ENCODE measurements around the gene UNCX. TPM values are rescaled to one million over a fixed set of nuclear protein-coding genes. Genes with fewer than 3 reads are reported as not detected.

UNCX gene
- total RNA-seq, 1 donor from 2014 or later = not detected

DNA sequence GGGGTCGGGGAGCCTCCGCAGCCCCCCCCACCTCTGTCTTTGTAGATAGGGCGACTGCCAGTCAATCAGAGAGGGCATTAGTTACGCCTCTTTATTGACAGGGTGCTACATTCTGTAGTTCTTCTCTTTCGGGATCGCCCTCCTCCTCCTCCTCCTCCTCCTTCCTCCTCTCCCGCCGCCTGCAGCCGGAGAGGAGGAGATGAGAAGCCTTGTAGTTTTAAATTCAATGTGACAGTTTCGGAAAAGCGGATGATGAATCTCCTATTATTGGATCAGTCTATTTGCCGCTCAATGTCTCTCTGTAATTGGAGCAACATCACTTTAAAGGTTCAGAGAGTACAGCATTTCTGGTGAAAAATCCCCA is 587 bp upstream of the UNCX start:
- DNase-seq = no peak

DNA sequence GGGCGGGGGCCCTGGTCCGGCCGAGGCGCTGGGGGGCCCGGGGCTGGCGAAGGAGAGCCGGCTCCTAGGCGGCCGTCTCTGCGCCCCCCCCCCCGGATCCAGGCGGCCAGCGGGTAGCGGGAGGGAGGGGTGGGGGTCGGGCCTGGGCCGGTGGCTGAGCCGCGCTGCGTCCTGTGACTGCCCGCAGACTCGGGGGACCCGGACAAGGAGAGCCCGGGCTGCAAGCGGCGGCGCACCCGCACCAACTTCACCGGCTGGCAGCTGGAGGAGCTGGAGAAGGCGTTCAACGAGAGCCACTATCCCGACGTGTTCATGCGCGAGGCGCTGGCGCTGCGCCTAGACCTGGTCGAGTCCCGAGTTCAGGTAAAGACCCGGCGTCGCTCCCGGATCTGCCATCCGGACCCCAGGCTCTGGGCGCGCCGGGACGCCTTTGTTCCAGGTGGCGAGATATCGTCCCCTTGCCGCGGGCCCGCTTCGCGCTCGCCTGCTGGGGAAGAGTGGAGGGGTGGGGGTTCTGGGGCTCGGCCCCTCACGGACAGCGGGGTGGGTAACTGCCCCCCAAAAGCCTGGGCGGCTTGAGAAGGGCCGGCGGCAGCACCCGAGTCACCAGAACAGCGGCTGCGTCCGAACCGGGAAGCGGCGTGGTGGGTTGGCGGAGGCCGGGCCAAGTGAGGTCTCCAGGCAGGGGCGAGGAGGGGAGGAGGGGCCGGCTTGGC is 819 bp downstream of the UNCX start:
- DNase-seq = no peak

DNA sequence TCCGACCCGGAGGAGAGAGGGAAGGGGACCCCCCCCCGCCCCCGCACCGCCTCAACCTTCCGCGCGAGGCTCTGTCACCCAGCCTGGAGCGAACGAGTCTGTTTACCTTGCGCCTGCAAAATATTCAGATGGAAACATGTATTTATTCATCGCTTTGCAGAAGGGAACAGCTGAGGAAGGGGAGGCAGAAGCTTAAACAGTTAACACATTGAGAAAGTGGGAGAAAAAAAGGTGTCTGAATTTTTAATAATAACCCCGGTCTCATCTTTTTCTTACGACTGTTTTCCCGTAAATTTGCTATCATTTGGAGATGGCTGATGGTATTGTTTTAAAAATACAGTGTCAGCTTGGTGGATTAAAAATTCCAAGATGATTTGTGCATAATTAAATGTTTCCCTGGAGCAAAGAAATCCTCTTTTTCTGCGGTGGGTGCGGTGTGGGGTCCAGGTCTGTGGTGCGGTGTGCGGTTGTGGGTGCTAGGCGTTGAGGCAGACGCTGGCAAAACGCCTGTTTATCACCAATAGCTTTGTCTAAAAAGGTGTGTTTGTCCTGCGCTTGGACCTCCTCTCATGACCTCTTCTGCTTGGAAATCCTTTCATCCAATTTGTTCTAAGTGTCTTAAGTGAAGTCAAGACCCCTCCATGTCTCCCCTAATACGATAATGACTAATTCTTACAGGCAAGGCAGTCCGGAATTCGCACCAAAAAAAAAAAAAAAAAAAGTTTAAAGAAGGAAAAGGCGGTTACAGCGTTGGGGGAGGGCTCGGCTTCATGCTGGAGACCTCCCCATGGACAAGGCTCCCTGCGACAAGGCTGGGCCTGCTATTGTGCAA is 1.6 kb downstream of the UNCX start:
- DNase-seq = no peak

DNA sequence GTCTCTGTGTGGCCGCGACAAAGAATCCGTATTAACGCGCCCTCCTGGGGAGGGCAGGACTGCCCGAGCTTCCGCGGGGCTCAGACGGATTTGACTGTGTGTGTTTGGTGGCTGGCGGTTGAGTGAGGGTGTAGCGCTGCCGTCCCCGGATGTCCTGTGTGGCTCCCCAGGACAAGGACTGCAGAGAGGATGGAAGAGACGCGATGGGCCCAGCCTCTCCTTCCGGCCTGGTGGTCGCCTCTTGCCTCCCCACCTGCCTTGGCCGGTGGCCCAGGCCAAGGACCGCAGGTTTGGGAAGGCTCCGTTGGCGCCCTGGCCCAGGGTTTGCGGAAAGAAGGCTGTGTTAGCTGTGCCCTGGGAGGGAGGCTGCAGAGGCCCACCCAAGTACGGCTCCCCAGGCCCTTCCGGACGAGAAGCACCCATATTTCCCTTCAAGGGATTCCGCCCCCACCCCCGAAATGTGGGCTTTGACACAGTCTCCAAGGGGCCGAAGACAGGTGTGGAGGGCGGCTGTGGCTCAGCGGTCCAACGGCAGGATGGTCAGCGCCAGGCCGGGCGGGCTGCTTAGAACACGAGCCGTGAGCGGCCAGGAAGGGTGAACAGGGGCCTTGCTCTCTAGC is 2.3 kb downstream of the UNCX start:
- DNase-seq = no peak

DNA sequence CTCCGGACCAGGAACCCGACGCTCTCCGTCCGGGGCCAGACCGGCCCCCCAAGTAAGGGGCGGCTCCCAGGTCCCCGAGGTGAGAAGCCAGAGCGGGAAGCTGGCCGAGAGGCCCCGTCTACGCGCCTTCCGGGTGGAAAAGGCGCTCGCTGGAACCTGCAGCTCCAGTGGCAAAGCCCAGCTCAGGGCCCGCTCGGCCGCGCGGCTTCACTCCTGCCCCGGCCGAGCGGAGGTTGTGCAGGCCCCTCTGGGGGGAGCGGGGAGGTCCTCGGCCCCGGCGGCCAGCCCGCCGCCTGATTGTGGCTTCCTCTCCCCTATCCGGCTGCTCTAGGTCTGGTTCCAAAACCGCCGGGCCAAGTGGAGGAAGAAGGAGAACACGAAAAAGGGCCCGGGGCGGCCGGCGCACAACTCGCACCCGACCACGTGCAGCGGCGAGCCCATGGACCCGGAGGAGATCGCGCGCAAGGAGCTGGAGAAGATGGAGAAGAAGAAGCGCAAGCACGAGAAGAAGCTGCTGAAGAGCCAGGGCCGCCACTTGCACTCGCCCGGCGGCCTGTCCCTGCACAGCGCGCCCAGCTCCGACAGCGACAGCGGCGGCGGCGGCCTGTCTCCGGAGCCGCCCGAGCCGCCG is 2.9 kb downstream of the UNCX start:
- DNase-seq = no peak

DNA sequence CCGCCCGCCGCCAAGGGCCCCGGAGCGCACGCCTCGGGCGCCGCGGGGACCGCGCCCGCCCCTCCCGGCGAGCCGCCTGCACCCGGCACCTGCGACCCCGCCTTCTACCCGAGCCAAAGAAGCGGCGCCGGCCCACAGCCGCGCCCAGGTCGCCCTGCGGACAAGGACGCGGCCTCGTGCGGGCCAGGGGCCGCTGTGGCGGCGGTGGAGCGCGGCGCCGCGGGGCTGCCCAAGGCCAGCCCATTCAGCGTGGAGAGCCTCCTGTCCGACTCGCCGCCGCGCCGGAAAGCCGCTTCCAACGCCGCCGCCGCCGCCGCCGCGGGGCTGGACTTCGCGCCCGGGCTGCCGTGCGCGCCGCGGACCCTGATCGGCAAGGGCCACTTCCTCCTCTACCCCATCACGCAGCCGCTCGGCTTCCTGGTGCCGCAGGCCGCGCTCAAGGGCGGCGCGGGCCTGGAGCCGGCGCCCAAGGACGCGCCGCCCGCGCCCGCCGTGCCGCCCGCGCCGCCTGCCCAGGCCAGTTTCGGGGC is 3.5 kb downstream of the UNCX start:
- no peak for DNase-seq

DNA sequence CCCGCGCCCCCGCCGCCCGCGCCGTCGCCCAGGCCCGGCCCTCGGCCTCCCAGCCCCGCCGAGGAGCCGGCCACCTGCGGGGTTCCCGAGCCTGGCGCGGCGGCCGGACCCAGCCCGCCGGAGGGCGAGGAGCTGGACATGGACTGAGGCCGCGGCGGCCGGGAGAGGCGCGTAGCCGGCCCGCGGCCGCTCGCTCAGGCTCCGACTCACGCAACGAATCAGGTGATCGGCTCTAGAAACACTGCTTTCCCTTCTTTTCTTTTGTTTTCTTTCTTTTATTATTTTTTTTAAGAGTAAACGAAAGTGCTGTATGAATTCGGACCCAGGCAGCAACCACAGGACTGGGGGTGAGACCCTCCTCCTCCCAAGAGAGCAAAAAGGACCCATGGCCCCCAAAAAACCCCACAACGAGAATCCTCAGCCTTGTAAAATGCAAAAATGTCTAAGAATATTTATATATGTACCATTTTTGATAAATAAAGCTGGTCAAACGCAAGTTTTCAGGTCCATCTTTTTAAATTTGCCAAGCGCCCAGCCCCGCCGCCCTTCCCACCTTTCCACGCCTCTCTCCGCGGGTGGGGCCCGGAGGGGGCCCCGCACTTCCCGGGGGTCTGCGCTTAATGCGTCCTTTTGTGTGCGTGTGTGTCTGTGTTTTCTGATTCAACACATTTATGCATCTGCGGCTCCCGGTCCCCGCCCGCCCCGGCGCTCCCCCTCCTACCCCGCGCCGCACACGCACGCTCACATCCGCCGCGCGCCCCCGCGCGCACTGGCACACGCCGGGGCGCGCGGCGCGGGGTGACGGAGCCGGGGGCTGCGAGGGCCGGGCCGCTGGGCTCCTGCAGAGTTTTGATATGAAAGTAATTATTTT is 4.4 kb downstream of the UNCX start:
- DNase-seq = no peak

DNA sequence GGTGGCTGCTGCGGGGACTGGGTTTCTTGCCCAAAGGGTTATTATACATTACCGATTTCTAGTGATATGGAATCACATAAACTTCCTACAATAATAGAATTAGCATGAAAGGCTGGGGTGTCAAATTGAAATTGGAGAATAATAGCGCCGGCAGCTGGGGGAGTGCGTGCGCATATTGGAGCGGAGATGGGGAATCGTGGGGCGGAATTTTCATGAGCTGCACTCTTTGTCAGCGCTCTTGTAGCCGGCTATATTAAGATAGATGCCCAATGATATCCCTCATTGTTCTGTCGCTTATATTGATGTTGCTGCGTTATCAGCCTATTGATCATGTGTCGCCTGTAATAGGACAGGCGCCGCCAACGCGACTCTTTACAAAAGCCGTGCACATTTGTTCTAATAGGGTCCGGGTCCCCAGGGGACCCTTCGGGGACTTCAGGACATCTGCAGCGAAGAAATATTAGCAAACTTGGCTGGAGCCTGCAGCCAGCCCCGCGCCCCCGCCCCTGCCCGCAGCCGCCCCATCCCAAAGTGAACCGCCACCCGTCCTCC is 5.1 kb downstream of the UNCX start:
- no peak for DNase-seq

DNA sequence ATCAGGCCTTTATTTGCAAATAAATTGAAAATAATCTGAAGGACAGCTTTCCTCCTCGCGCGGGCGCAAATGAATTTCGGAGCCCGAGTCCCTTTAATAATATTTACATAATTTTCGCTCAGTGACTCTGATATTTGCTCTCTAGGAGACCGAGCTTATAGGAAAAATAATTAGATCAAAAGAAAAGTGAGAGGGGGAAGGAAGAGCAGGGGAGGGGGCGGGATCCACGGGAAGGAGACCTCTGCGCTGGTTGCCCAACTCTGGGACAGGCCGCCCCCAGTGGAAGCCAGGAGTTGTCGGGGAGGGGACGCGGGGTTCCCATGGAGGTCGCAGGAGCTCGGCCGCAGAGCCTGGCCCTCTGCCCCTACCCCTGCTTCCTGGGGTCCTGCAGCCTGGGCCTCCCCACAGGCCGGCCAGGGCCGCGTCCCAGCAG is 5.8 kb downstream of the UNCX start:
- no peak for DNase-seq

DNA sequence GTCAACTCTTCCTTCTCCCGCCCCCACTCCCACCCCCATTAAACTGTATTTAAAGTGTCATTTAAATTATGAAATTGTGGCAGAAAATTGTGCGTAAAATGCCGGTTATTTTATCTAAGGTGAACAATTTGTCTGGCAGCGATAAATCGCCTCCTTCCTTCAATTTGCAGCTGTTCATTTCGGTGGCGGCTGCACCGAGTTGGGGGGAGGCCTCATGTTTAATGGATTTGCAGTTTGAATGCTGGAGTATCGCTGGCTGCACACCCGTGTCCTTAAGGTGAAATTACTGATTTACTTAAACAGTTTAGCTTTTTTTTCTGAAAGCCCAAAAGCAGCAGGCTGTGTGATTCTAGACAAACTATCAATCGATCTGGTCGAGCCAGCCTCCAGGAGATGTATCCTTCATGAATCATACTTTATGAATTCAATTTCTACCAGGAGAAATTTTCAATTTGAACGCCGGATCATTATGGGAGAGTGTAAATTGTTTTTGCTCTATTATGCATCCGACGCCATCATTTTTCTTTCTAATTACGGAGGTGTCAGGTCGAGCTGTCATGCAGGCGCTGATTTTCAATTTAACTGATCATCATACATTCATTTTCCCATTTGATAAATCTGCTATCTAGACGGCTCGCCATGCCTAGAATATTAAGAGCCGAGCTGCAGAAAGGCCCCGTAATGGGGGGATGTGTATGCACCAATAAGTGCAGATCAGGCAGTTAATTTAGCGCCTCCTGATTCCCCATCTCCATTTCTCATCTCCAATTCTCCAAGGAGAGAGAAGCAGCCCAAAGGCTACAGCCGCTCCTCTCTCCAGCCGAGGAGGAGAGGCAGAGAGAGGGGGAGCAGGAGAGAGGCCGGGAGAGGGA is 6.5 kb downstream of the UNCX start:
- no peak for DNase-seq

DNA sequence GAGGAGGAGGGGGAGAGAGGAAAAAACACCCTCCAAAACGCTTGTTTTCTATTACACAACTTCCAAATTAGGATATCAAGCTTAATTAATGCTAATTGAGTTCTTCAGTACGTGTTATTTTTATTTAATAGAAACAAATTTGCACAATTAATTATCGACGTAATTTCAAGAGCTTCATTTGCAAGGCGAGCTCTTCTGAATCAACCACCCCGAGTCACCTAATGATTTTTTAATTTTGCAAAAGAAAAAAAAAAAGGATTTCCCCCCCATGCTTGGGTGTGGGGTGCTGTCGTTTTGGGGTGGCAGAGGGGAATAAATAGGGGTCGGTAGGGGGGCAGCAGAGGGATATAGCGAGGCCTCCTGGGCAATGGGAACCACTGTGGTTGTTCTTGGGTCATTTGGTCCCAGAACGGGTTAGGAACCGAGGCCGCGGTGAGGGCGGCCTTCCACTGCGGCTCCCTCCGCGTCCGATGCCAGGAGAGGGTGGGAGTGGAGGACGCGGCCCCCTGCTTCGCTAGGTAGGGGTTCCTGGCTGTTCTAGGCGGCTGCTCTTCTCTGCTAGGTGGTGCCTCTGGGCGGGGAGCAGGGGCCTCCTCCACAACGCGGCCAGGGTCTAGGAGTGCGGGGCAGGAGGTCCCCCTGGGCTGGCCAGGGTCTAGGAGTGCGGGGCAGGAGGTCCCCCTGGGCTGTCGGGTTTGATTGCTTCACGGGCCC is 7.3 kb downstream of the UNCX start:
- no peak for DNase-seq

DNA sequence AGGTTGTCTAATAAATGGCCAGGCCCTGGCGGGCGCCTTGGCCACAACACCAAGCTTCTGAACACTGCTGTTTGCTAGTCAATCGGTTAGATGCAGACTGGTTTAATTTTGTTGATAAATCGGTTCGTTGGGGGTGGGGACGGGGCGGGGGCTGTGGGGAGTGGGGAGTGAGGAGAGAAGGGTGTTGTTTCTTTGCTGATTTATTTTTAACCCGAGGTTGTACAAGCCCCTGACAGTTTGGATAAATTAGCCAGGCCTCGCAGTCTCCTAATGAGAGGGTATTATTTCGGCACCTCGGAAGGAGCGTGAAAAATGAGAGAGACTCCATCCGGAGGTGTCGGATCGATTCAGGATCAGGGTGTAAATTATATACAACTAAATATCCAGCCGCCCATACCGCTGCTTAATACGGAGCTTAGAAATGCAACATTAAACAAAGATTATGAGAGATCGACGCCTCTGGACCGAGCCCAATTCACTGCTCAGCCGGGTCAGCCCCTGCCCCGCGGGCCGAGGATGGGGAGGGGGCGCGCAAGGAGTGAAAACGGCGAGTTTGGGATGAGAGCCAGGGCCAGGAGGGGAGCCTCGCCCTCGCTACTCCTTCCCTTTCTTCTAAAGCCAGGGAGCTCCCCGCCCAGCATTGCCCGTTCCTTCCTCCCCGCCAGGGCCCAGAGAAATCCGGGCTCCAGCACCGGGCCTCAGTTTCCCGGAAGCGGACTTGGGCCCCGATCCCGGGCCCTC is 8.0 kb downstream of the UNCX start:
- DNase-seq = no peak

DNA sequence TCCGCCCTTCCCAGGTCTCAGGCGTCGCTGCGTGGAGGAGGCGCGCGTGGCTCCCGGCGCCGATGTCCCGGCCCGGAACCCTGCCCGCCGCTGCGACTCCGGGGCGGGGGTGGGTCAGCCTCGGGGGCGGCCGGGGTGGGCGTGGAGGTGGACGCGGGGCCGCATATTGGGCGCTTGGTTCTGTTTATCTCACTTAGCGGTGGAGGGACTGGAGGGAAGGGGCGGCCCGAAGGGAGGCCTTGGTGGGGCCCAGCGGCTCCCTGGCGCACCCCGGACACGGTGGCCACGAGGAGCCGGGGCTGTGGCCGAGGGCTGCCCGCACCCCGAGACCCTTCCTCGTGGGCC is 8.6 kb downstream of the UNCX start:
- DNase-seq = no peak

DNA sequence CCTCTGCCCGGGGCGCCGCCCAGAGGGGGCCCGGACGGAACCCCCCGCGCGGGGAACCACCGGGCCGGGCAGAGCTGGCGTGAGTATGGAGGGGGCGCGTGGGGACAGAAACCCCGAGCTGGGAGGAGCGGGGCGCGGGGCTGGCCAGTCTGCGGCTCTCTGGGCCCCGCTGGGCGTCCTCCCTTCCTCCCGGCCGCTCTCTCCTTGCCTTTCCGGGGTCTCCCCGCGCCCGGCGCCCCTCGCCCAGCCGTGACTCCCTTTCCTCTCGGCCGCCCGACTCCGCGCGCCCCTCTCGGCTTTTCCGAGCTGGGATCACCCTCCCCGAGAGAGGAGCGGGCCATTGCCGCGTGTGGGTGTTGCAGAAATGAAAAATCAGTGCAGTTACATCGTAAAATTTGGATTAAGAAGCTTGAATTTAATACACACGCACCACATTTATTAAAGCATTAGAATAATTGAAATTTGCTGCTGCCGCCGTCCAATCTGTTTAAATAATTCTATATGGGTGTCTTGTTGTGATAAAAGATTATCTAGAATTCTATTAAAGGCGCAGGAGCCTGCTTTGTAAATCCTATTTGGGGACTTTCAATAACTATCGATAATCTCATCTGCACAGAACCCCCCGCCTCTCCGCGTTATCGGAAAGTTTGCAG is 9.1 kb downstream of the UNCX start:
- no peak for DNase-seq

DNA sequence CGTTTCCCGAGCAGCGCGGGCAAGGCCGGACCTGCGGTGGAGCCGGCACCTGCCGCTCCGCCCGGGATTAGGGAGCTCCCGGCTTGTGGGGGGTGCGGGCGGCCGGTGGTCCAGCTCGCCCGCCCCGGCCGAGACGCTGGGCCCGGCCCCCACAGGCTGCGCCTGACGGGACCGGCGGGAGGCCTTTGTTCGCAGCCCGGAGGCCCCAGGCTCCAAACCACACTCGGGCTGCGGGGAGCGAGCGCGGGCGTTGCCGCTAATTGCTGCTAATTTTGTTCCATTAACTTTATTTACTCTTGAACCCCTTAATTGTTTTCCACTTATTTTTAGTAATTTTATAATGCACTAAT is 9.6 kb downstream of the UNCX start:
- DNase-seq = no peak

DNA sequence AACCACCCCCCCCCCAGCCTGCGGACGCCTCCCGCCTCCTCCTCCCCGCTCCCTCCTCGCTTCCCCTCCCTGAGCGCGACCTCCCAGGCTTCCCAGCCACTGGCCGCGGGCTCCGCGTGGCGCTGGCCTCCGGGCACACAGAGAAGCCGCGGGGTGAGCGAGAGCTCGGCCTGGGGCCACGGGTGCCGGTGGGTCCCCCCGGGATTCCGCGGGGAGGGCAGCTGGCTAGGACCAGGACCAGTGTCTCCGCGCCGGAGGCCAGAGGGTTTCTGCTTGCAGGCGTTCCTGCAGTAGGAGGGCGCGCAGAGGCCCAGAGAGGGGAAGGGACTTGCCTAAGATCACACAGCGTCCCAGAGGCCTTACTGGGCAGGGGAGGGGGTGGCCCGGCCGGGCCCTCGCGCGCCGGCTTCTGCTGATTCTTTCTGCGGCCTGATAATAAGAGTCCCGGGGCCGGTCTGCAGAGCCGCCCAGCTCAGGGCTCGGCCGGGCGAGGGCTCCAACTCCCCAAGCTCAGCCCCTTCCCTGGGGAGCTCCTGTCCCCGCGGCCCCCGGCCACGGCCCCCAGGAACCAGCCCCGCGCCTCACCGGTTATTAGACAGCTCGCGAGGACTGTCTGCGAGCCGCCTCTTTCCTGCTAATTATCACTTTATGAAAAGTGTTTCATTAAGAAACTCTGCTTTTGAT is 10.1 kb downstream of the UNCX start:
- DNase-seq = no peak

DNA sequence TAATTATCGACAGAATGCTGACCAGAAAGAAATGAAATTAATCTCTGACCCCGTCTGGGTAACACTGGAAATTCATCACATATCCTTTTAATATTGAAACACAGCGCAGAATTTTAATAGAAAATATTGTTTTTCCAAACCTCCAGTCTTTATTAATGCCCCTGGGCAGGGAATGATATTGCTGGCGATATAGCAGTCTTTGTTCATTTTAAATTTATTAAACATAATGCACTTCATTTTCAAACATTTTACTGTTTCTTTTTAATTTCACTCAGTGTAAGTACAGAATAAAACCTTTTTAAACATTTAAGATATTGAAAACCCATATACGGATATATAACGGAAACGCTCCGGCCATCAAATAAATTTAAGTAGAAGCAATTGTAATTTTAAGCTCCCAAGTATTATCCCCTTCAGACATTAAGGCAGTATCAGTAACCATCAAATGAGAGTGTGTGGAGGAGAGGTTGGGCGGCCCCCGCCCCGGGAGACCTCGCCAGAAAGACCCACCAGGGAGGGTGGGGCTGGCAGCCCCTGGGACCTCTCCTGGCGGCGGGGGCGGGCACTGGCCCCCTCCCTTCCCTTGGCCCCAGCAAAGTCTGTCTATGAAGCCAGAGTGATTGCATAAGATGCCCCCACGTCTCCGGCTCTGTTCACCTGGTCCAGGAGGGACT is 10.8 kb downstream of the UNCX start:
- DNase-seq = no peak

Measured in tongue (tissue), 2 donors.